Measurements from ENCODE around the gene CAMKK2.

DNA sequence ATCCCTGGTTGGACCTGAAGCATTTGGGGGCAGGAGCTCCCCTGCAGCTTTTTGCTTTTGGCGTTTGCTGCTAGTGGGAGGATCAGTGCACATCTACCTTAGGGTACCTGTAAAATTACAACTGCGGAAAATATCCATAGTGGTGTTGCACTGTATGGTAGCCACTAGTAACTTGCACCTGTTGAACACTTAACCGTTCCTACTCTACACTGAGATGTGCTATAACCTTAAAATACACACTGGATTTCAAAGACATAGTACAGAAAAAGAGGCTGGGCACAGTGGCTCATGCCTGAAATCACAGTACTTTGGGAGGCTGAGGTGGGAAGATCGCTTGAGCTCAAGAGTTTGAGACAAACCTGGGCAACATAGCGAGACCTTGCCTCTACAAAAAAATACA is 83.6 kb downstream of the CAMKK2 start:
- TF ChIP-seq, protein P1, sequence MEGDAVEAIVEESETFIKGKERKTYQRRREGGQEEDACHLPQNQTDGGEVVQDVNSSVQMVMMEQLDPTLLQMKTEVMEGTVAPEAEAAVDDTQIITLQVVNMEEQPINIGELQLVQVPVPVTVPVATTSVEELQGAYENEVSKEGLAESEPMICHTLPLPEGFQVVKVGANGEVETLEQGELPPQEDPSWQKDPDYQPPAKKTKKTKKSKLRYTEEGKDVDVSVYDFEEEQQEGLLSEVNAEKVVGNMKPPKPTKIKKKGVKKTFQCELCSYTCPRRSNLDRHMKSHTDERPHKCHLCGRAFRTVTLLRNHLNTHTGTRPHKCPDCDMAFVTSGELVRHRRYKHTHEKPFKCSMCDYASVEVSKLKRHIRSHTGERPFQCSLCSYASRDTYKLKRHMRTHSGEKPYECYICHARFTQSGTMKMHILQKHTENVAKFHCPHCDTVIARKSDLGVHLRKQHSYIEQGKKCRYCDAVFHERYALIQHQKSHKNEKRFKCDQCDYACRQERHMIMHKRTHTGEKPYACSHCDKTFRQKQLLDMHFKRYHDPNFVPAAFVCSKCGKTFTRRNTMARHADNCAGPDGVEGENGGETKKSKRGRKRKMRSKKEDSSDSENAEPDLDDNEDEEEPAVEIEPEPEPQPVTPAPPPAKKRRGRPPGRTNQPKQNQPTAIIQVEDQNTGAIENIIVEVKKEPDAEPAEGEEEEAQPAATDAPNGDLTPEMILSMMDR (IDR thresholded peaks at IDR 0.05) = no peak
- TF ChIP-seq POLR2A (IDR thresholded peaks at IDR 0.05) = no peak
- TF ChIP-seq POLR2AphosphoS5 (IDR thresholded peaks at IDR 0.05) = no peak

Measured in suprapubic skin (tissue), 4 donors.